NCI-H748 treated with DMSO at 0.1 percent for 48 hours (cell line): ENCODE measurements around the gene GATAD2A.
"Not testable (repeated sequence)": the region's sequence is repeated elsewhere in the genome, so short reads cannot be mapped to it uniquely, and the experiment has no call there.

Source experiments
- DNase-seq: peaks from one replicate; lab custom pipeline; 2025; lab: John Stamatoyannopoulos, UW

GATAD2A gene

DNA sequence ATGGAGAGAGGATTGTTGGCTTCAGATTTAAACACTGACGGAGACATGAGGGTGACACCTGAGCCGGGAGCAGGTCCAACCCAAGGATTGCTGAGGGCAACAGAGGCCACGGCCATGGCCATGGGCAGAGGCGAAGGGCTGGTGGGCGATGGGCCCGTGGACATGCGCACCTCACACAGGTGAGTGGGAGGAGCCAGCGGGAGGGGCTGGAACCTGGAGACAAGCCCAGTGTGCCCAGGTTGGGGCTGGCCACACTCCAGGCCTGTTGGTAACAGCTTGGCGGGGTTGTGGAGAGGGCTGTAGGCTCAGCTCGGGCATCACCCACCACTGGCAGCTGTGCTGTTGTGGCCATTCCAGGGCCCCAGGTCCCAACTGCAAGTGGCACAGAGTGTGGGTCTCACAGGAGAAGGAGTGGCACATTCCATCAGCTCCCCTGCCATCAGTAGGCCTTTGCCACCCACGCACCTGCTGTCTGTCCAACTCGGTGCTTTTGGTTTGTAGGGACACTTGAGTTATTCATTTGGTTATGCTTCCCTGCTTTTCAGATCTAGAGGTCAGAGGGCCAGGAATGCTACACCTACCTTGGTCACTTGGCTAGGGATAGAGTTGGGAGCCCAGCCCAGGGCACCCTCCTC, 60.1 kb downstream of the GATAD2A start:
- no peak for DNase-seq

DNA sequence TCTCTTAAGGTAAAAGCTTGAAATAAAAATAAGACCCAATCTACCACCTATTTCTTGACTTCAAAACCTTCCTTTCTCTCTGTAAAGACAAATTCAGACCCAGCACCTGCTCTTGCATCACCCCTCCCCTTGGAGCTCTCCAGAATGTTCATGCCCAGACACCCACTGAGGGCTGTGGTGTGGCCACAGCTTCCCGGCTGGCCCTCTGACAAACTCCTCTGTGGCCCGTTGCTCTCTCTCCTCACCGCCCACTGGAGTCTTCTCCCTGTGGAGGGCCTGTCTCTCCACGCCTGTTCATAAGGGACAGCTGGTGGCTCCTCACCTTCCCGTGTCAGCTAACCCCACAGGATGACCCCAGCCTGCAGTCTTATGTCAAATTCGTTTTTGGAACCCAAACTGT, 60.7 kb downstream of the GATAD2A start:
- DNase-seq = no peak

- DNase-seq = no peak
These were observed 63.1 kb downstream of the GATAD2A start for GRCh38 chr19:19468424-19469050.

- DNase-seq = no peak
These were observed 65.1 kb downstream of the GATAD2A start for GRCh38 chr19:19470579-19470978.

GRCh38 chr19:19471682-19472081, 66.2 kb downstream of the GATAD2A start:
- no peak for DNase-seq

GRCh38 chr19:19472106-19472505, 66.6 kb downstream of the GATAD2A start:
- DNase-seq = not testable (repeated sequence)

DNA sequence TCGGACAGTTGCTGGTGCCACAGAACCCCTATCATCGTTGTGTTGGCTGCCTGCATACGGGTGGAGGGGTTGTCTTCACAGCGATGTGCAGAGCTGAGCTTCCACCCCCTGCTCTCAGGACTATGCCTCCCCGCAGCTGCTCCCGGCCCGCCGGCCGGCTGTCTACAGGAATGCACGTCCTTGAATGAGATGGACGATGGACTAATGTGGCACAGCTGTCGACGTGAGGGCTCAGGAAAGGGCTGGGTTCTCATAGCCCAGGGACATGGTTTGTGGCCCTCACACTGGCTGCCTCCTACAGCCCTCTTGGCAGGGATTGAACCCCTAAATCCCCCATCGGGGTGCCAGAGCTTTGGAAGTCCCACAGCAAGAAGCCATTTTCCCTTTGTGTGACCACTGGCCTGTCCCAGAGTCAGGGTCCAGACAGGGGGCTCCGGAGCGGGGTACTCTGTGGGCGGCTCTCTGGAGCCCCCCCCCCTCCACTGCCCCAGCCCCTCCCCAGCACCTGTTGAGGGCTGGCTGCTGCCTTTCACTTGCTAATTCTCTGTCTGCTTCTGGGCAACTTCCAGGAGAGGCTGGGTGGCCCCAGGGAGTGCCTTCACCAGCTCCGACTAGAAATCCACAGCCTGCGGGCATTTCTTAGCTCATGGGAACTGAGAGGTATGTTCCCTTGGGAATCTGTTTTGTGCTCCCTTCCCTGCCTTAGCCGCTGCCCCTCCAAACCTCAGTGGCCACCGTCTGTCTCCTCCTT, 69.7 kb downstream of the GATAD2A start:
- DNase-seq = no peak

DNA sequence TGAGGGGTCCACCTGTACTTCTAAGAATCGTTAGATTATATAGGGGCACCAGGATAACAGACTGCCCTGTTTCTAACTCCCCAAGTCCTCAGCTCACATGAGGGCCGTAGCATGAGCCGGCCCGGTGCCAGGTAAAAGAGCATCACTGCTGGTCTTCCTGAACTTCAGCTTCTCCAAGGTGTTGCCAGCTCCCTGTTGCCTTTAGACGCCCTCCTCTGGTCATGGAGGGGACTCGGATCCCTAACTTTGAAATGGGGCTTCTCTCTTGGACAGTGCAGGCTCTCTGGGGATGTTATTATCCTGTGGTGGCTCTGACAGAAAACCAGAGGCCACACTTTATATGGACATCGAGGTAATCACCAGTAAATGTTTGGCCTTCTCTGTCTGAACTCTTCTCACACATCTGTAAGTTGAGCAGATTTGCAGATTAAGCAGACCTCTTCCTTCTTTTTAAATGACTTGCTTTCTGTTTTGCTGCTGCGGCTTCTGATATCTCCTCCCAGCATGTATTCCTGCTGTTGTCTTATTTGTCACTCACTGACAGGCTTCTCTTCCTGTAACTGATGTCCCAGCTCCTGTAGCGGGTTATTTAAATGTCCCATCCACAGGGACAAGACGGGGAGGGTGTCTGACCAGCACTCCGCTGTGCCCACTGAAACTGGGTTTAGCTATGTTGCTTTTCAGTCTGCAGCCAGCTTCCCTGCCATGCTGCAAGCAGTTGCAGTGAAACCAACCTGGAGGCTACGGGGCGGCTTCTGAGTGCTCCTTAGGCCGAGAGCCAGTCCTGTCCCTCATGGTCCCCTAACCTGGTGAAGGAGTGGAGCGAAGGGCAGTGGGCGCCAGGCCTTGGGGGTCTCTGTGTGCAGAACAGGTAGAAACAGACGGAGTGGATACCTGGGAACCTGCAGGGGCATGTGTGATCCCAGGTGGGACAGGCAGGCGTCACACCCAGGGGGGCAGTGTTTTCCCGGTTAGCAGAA, 70.7 kb downstream of the GATAD2A start:
- no peak for DNase-seq

DNA sequence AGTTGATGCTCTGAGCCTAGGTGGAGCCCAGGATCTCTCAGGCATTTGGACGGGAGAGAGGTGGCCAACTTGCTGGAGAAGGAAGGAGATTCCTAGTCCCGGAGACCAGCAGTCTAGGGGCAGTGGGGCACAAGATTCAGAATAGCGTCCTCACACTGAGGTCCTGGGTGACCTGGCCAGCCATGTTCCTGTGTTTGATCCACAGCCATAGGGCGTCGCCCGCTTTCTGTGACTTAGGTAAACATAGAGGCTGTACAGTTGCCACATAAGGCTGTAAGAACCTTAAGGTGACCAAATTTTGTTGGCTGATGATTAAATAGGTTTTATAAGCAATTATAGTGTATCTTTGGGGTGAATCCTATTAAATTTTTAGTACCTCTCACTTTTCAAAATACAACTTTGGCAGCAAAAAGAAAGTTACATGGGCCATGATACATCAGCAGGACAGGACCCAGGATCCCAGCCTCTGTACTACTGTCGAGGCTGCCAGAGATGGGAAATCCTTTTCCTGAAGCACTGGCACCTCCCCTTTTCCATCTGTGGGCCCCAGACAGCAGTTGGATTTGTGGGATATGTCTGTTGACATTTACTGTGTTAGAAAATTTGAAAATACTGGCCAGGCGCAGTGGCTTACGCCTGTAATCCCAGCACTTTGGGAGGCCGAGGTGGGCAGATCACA, 72.4 kb downstream of the GATAD2A start:
- no peak for DNase-seq

- no peak for DNase-seq
These were observed 75.2 kb downstream of the GATAD2A start for GRCh38 chr19:19480688-19481087.

DNA sequence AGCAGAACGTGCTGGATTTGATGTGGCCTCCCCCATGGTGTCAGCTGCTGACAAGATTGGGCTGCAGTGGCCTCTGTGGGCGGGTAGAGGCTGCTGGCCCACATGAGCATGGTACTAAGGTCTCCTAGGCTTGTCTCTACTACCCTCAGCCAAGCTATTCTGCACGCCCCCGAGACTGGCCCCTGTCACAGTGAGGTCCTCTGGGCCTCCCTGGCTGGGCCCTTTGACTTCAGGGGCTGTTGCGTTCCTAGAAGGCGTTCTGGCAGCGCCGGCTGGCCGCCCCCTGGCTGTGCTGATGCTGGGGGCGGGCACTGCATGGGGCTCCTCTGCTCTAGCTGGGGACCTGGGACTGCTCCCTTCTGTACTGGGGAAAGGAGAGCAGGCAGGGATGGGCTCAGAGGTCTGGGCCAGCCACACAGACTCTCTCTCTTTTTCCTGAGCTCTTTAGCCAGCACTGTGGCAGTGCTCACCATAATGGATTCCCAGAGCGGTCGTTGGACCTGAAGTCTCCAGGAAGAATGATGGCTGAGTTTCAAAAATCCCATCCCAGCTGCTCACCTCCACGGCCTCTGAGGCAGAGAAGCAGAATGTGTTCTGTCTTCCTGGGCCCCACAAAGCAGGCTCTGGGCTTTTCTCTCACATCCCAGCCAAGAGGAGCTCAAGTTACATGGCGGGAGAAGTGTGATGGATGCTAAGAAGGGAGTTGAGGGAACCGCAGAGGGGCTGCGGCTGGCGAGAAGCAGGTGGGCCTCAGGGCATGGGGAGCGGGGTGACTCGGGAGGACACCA, 77.5 kb downstream of the GATAD2A start:
- no peak for DNase-seq

GRCh38 chr19:19485161-19485997, 79.9 kb downstream of the GATAD2A start:
- no peak for DNase-seq

DNA sequence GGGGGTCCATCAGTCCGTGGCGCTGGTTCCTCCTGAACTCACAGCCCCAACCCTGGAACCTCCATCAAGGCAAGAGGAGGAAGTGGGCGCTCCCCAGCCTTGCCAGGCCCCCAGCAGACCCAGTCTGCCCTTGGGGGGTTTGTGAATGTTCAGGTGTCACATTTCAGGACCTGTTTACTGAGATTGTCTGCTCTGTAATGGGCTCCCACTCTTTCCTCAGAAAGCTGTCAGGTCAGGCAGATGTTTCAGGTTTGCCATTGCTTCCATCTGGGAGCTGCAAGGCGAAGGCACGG, 80.5 kb downstream of the GATAD2A start:
- no peak for DNase-seq

DNA sequence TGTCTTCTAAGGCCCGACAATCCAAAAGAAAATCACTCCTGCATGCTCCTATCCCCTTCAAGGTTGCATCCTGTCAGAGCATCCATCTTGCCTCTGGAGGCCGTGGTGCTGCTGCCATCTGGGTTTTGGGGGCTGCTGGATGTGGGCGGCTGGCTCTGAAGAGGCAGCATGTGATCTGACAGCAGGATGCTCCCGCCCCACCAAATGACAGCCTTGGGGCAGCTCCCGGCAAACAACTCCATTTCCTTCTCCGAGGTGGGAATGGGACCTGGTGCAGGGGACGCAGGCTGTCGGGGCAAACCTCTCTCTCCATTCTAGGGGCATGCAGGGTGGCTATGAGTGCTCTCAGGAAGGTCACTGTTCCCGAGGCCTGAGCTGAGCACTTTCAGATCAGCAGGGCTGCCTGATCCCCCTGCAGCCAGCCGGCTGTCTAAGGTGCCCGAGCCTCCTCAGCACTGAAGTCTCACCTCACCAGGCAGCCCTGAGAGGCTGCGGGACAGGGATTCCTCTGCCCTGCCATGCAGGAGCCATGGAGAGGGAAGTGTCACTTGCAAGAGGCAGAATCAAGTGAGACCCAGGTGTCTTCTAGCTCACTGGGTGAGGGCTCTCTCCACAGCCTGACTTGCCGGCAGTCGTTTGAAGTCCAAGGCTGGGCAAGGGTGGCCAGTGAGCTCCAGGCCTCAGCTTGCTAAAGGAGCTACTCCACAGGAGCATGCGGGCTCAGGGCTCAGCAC, 81.0 kb downstream of the GATAD2A start:
- DNase-seq = no peak

GRCh38 chr19:19487077-19487949, 81.8 kb downstream of the GATAD2A start:
- no peak for DNase-seq

DNA sequence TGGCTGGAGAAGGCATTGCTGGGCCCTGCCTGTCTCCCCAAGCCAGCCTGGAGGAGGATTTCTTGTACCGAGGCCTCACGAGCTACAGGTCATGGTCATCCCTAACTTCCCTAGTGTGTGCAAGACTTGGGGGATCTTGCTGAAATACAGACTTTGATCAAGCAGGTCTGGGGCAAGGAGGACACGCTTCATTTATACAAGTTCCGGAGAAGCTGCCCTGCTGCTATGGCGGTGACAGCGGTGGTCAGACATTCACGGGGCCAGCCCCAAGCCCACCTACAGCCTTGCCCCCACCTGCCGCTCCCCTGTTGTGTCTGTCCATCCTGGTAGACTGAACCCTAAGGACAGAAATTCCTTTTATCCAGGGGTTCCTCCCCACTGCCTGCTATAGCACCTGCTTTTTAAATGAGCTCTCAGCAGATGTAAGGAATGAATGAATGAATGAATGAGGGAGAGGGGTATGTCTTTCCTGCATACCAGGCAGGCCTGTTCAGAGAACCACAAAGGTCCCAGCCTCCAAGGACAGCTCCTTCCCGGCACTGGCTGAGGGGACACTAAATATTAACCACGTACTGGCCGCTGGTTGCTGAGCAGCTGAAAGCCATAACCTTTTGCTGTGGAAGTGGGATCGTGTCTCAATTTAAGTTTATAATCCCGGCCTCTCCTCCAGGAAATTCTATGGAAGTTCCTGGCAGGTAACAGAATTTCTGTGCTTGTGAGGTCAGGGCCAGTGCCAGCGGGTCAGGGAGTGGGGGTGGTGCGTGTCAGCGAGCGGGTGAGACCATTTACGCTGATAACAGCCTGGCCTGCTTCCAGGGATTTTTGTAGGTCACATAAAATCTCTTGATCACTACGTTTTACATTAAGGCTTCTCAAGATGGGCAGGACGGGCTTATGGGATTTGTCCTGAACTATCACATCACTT, 82.7 kb downstream of the GATAD2A start:
- DNase-seq = no peak
